ENCODE data around the gene KIAA1958.

- TF ChIP-seq, protein P1, sequence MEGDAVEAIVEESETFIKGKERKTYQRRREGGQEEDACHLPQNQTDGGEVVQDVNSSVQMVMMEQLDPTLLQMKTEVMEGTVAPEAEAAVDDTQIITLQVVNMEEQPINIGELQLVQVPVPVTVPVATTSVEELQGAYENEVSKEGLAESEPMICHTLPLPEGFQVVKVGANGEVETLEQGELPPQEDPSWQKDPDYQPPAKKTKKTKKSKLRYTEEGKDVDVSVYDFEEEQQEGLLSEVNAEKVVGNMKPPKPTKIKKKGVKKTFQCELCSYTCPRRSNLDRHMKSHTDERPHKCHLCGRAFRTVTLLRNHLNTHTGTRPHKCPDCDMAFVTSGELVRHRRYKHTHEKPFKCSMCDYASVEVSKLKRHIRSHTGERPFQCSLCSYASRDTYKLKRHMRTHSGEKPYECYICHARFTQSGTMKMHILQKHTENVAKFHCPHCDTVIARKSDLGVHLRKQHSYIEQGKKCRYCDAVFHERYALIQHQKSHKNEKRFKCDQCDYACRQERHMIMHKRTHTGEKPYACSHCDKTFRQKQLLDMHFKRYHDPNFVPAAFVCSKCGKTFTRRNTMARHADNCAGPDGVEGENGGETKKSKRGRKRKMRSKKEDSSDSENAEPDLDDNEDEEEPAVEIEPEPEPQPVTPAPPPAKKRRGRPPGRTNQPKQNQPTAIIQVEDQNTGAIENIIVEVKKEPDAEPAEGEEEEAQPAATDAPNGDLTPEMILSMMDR (conservative IDR thresholded peaks at IDR 0.05; ENCODE audit: low read length), result no peak
- no peak for TF ChIP-seq EZH2phosphoT487 (IDR thresholded peaks at IDR 0.05; ENCODE audit: borderline replicate concordance)
These were observed 113.1 kb downstream of the KIAA1958 start for GRCh38 chr9:112599732-112600131.
